ENCODE measurements around the gene PNCK.

Gene PNCK

DNA sequence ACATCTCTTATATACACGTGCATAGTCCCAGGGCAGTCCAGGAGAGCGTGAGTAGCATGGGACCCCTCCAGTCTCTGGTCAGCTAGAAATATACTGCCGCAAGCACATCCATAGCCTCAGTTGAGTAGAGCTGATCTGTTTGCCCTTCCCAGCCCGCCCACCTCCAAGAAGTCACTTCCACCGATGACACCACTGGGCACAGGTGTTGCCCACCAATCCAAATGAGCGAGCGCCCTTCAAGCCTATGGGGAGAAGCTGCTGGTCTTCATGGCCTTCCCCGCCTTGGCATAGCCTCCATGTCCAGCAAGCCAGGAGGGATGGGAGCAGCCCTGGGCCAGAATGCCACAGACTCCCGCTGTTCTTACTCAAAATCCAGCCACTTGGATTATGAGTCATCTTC lies 16.5 kb downstream of the PNCK start:
- no peak for DNase-seq

DNA sequence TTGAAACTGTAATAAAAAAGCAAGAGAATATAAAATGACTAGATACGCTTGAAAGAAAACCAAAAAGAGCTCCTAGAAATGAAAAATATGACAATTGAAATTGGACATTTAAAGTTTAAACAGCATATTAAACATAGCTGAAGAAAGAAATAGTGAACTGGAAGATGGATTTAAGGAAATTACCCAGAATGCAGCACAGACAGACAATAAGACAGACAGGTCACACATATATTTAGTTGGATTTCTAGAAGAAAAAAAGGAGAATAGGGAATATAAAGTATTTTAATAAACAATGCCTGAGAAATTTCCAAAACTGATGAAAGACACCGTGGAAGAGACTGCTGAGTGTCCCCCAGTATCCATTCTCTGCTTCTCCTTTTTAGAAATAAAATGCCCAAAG lies 20.1 kb downstream of the PNCK start:
- DNase-seq, result no peak

DNA sequence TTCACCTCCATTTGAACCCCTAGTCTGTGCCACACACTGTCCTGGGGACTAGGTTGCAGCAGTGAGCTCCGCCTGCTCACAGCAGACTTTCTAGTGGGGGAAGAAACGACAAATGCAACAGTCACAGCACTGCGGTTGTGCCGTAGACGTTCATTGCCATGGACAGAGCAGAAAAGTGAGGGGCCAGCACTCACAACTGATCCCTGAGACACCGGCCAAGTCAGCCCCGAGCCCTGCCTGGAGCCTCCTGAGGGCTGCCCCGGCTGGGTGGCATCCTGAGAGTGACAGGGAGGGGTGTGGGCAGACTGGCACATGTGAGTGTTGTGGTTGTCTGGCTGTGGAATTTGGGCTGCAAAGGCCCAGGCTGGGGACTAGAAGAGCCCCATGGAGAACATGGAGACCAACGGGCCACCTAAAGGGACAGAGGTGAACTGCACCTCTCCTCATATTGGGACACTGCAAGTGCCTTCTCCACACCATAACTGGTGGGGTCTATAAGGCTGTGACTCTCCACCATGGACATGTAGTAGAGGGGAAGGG lies 22.0 kb downstream of the PNCK start:
- no peak for DNase-seq

DNA sequence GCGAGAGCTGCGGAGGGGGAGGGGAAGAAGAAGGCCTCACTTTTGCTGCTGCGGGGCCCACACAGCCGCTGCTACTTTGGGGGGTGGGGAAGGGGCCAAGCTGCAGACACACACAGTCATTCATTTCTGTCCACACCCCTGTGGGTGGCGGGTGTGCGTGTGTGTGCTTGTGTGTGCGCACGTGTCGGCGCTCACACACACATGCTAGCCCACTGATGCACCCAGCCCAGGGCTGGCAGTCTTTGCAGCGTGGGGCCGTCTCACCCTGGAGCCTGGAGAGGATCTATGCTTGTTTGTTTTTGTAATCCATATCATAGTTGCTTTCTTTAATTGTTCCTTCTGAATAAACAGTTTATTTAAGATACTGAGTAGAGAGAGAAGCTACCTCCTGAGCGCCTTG lies 22.7 kb downstream of the PNCK start:
- DNase-seq, result no peak

DNA sequence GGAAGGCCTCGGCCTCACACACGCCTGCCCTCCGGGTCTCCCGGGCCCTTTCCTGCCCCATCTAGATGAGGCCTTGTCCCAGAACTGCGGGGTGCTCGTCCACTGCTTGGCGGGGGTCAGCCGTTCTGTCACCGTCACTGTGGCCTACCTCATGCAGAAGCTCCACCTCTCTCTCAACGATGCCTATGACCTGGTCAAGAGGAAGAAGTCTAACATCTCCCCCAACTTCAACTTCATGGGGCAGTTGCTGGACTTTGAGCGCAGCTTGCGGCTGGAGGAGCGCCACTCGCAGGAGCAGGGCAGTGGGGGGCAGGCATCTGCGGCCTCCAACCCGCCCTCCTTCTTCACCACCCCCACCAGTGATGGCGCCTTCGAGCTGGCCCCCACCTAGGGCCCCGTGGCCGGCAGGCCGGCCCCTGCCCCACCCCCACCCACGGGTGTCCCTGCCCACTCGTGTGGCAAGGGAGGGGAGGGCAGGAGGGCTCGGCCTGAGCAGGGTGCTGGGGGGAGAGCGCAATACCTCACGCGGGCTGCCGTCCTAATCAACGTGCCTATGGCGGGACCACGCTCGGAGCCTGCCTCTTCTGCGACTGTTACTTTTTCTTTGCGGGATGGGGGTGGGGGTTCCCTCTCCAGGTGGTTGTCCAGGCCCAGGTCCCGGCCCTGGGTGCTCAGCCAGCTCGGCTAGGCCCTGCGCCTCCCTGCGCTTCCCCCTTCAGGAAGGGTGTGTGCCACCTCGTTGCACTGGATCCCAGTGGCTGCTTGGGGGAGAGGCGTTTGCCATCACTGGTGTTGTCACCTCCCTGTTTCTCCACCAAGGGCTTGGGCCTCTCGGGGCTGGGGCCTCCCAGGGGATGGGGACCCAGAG lies 23.5 kb downstream of the PNCK start:
- no peak for DNase-seq

DNA sequence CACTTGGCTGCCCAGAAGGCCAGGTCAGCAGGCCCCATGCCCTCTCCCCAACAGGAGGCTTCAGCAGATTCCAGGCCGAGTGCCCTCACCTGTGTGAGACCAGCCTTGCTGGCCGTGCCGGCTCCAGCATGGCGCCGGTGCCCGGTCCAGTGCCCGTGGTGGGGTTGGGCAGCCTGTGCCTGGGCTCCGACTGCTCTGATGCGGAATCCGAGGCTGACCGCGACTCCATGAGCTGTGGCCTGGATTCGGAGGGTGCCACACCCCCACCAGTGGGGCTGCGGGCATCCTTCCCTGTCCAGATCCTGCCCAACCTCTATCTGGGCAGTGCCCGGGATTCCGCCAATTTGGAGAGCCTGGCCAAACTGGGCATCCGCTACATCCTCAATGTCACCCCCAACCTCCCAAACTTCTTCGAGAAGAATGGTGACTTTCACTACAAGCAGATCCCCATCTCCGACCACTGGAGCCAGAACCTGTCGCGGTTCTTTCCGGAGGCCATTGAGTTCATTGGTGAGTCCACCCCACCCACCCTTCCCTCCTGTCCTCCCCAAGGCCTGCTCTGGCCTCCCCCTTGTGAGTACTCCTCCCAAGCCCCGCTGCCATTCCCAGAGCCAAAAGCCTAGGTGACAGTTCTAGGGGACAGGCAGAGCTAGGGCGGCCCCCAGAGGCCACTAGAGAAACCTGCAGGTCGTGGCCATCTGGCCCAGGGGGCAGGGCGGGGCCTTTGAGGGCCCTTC lies 24.3 kb downstream of the PNCK start:
- no peak for DNase-seq

DNA sequence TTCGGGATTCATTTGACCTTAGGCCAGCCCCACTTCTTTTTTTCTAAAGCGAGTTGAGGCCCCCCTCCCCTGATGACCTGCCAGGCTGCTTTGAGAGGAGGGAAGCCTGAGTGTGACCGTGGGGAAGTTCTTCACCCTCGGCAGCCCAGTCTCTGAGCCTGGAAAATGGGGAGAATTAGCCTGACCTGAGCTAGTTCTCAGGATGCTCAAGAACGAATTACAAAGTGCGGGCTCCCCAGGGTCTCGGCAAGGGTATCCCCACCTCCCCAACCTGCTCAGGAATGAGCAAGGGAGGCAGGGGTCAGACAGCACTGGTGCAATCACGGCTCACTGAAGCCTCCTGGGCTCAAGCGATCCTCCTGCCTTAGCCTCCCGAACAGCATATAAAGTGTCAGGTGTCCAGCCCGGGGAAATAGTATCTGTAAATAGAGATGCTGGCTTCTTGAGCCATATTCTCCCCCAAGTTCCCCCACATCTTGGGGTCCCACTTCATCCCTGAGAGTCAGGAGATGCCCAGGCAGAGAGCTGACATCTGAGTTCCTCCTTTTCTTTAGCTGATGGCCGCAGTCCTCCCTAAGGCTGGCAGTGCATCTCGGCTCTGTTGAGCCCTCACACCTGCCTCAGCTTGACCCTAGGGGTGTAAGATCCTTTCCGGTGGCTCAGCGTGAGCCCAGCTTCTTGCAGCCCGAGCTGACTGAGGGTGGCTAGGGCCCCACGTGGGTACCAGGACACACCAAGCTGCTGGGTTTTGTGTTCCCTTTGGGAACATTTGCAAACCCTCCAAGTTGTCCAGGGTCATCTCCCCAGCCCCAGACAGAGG lies 25.0 kb downstream of the PNCK start:
- DNase-seq, result no peak

DNA sequence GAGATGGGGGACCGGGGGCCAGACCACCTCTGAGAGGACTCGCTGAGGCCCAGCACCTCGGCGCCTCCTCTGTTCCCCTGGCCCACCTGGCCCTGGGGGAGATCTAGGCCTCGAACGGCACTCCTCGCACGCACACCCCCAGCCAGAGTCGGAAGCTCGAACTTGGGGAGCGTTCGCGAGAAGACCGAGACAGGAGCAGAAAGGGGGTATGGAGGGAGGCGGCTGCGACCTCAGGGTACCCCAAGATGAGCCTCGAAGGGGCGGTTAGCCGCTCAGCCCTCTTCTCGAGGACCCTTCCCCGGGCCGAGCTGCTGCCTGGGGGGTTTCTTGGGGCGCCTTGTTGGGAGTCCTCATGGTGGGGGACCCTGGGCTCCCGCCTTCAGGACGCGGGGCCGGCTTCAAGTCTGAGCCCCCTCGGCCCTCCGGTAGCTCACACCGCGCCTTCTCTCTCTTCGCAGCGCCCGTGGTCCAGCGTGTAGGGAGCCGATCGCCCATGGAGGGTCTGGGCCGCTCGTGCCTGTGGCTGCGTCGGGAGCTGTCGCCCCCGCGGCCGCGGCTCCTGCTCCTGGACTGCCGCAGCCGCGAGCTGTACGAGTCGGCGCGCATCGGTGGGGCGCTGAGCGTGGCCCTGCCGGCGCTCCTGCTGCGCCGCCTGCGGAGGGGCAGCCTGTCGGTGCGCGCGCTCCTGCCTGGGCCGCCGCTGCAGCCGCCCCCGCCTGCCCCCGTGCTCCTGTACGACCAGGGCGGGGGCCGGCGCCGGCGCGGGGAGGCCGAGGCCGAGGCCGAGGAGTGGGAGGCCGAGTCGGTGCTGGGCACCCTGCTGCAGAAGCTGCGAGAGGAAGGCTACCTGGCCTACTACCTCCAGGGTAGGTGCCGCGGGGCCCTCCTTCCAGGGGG lies 25.9 kb downstream of the PNCK start:
- no peak for DNase-seq

DNA sequence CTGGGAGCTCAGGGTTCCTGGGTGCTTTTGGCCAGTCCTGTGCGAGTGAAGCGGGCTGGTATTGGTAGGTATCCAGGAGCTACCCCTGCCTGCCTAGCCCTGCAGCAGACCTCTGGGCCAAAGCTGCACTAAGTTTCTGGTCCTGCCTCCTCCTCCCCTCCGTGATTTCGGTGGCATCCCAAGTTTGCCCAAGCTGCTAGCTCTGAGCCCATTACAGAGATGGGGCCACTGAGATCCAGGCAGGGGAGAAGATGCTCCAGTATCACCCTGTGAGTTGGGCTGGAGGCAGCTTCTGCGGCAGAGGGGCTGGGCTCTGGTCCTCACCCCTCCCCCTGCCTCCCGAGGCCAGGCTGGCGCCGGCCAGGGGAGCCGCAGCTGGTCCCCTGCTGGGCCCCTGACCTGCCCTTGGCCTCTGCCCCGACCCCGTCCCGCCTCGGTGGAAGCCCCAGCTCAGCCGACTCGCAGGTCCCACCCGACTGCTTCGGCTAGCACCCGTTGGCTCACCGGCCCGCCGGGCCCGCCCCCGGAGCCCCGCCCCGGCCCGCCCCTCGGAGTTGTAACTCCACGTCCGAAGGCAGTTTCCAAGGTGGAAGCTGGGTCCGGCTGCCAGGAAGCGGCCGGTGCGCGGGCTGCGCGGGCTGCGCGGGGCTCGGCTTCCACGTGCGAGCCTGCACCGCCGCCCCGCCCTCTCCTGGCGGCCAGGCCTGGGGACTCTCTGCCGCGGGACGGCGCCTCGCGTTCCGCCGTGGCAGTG lies 26.8 kb downstream of the PNCK start, which contains the start of gene DUSP9:
DUSP9 (plus strand) TSS at position 584 of the 754 bp plus-strand sequence. CDS start 751 bp downstream, outside the sequence.
- DNase-seq, result no peak

DNA sequence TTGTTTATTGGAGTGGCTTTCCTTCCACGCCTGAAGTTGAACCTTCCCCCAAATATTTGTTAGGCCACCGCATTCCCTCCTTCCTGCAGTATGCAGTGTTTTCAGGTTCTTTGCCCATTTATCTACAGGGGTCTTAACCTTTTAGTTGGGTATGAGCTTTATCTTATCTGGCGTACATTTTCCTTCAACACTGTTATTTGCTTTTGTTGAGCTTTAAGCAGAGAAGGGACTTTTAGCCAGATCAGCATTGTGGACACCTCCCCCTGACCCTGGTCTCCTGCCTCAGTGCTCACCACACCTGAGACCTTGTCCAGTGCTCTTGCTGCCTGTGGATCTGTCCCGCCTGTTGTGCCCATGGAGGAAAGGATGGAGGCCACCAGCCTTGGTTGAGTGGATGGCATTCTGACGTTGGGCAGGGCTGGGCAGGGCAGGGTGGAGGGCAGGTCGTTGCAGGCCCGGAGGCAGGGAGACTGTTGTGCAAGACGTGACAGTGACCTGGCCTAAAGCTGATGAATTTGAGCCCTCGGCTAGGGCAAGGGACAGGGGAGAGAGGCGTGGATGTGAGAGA lies 27.6 kb downstream of the PNCK start:
- no peak for DNase-seq

DNA sequence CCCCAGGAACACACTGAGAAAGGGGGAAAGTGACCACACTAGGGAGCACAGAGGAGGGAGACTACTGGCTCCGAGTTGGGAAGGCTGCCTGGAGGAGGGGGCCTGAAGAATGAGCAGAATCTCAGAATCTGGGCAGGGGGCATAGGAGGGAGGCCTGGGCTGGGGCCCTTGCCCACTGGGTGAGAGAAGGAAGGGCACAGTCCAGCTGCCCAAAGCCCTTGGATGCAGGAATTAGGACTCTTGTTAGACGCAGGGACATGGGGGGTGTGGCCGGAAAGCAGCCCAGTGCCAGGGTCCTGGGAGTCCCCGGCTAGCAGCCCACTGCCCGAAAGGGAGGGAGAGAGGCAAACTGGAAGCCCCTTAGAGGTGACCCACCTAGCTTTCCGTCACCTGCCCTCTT lies 28.5 kb downstream of the PNCK start:
- no peak for DNase-seq

DNA sequence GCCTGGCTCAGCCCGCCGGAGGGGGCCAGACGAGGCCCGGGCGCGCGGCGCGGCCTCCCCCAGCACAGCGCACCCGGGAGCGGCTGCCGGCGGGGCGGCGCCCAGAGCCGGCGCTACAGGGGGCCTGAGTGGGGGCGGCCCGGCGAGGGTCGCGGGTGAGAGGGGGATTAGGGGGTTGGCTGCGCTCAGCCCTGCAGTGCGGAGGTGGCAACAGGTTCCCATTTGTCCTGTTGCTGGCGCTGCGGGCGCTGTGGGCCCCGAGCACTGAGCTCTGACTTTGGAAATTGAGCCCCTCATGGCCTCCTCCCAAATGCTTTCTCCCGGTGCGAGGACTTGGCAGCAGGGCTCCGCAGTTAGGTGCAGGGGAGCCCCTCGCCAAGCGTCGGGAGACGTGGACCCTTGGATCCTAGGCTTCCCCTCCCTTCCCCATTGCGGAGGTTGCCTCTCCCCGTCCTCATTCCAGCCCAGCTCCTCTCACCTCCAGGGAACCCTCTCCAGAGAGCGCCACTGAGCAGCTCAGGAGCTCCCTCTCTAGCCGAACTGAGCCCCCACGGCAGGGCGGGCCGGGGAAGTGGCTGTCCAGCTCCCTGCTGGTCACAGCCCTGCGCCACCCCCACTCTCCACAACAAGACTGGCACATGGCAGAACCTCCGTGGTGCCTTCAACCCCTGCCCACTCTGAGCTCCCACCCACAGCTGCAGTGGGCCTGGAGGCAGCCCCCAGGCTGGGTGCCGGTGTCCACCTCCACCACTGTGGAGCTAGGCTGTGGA lies 29.1 kb downstream of the PNCK start:
- no peak for DNase-seq

DNA sequence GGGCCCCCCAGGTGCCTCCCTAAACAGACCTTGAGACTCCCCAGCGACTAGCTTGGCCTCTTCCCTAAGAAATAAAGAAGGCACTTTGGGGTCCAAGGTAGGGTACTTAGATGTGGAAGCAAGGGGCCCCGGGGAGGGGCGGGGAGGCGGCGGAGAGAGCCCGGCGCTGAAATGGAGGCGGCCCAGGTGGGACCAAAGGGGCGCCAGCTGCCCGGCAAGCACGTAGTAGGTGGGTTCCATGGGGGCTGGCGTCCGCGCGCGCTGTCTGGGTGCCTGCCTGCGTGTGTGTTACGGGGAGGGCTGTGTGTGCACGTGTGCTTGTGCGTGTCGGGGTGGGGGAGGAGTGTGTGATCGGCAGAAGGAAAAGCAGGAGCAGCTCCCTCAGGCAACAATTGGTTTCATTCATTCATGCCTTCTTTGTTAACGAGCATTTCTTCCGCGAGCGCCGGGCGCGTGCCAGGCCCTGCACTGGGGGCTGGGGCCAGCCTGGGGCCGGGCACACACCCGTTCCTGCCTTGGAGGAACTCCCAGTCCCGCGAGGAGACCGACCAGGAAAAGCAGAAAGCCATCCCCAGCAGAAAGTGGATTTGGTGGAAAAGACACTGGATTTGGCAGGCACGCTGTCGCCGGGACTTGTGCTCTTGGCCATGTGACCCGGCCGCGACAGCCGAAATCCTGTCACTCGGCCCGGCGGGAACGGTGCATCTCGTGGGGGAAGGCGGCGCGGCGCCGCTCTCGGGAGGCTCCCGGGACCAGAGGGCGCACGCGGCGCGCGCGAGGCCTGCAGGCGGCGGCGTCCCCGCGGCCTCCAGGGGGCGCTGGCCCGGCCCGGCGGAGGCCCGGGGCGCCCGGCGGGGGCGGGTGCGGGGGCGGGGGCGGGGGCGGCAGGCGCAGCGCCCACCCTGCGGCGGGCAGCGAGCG lies 29.9 kb downstream of the PNCK start:
- DNase-seq, result no peak

DNA sequence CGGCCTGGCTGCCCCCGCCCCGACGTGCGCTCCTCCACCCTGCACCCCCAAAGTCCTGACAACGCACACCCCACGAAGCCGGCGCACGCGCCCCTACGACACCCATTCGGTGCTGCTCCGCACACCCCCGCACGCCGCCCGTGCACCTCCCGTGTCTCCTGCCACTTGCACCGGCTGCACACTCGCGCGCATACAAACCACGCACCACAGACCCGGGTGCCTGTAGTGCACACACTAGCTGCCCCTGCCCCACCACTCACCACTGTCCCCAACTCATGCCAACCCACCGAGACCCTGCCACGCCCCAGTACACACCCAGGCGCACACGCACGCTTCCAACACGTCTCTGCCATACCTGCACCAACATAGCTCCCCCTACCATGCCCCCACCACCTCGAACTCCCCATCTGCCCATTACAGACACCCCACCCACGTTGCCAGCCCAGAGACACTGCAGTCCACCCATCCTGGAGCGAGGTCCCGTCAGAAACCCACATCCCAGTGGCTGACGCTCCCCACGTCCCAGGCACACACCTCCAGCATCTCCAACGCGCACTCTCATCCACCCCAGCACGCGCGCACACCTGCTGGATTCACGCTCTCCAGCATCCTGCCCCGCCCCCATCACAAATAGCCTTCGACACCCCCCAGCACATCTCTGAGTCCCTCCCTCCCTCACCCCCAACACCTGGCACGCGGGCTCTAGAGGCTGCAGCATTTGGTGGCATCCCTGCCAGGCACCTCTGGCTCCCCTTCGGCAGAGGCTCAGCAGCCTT lies 30.8 kb downstream of the PNCK start:
- DNase-seq, result no peak

DNA sequence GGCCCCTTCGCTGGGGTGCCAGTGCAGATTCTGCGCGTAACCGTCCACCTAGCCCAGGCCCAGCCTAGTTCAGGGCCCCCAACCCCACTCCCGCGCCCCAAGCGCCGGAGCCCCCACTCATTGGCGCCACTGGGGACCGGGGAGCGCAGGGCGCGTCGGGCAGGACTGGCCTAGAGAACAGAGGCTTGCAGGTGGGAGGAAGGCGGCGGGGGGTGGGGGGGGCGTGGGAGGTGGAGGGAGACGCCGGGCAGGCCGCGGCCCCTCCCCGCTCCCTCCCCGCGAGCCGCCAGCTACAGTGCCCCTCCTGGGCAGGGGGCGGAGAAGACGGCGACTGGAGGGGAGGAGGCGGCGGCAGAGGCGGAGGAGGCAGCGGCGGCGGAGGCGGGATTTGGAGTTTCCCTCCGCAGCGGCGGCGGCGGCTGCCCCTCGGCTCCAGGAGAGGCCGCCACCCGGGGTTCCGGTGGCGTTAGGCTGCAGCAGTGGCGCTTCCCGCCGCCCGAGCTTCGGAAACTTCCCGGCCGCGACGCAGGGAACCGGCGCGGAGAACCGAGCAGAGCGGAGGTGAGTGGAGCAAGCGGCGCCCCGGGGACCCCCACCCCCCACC lies 31.5 kb downstream of the PNCK start:
- DNase-seq, result no peak

DNA sequence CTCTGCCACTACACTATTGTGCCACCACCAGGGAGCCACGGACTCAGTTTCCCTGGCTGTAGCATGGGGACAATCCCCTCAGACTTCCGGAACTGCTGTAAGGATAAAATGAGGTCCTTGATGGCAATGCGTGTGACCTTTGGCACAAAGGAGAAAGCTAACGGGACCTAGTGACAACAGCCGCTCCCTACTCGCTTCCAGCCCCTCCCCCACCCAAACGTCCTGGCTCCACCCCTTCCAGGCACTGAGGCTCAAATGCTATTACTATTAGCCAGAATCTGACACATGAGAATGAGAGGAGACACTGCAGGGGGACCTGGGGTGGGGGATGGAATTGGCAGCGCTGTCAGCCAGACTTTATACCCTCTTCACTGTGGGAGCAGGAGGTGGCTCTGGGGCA lies 32.0 kb downstream of the PNCK start:
- no peak for DNase-seq

DNA sequence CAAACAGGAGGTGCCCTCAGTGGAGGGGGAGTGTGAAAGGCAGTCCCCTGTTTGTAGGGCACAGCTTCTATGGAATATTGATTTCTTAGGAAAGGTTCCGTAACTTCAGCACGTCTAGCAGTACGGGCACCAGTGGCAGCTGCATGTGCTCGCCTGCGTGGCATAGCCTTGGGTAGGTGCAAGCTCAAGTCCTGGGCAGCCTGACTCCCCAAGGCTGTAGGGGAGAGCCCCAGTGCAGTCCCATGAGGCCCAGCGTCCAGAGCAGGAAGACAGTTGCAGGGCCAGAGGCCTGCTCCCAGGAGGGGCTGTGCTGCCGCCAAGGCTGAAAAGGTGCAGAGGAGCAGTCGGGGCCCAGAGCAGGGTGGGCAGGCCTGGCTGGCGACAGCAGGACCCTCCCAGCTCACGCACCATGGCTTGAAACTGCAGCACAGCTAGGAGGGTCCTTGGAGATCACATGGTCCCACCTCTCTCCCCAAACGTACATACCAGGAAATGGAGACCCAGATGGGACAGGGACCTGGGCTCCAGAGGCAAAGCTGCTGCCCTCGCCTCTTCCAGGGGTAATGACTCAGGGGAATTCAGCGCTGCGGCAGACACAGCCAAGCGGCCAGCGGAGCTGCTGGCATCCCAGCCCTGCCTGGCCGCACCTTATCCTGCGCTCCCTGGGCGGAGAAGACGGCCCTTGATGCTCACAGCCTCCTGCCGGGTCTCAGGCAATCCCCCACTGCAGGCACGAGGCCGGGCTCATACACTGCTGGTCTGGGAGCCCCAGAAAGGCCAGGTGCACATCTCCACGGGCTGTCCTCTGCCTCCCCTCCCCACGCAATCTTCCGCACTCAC lies 32.7 kb downstream of the PNCK start:
- DNase-seq, result no peak
